HUES48 (cell line): ENCODE results near the gene LTB.

ENCODE experiments used
- H3K27ac ChIP-seq: one replicate; pipeline ENCODE4 v1.7.0; 2013; ENCODE audit warnings: low read depth, low read length, inconsistent platforms
- H3K27me3 ChIP-seq: 2 replicates; pipeline ENCODE4 v1.6.1; 2013; ENCODE audit warnings: mild to moderate bottlenecking, low read length; ENCODE audit not compliant: control insufficient read depth, insufficient read depth
- H3K36me3 ChIP-seq: 2 replicates; pipeline ENCODE4 v1.6.1; 2013; ENCODE audit warnings: low read length; ENCODE audit not compliant: control insufficient read depth, insufficient read depth
- H3K4me1 ChIP-seq: 2 replicates; pipeline ENCODE4 v1.6.1; 2013; ENCODE audit warnings: mild to moderate bottlenecking, low read length; ENCODE audit not compliant: control insufficient read depth, insufficient read depth
- H3K4me3 ChIP-seq: 2 replicates; pipeline ENCODE4 v1.5.1; 2013; ENCODE audit warnings: mild to moderate bottlenecking, low read depth, low read length
- H3K9ac ChIP-seq: 2 replicates; pipeline ENCODE4 v1.6.1; 2013; ENCODE audit warnings: mild to moderate bottlenecking, low read depth, low read length, moderate library complexity
- H3K9me3 ChIP-seq: 2 replicates; pipeline ENCODE4 v1.6.1; 2013; ENCODE audit warnings: low read length; ENCODE audit not compliant: control insufficient read depth, insufficient read depth

The LTB gene

DNA sequence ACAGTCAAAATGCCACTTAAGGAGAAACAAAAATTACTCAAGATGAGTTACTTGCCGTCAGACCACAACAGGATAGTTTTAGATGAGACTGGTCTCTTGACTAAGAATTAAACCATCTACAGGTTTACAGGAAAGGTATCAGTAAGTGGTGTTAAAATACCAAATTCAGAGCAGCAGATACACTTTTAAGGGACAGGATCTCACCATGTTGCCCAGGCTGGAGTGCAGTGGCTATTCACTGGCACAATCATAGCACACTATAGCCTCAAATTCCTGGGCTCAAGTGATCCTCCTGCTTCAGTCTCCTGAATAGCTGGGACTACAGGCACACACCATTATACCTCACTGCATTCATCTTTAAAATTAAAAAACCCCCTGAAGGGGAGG lies 48.8 kb downstream of the LTB start:
- Histone ChIP-seq H3K27me3 (no peaks in the 10 kb centered on the region), H3K9me3 (no peaks in the 10 kb centered on the region), H3K4me1 (no peaks in the 10 kb centered on the region), H3K4me3 (no peak overlapping the region), H3K27ac (no peak overlapping the region), H3K9ac (no peak overlapping the region), H3K36me3 (peaks cover 91% of the 10 kb centered on the region)

DNA sequence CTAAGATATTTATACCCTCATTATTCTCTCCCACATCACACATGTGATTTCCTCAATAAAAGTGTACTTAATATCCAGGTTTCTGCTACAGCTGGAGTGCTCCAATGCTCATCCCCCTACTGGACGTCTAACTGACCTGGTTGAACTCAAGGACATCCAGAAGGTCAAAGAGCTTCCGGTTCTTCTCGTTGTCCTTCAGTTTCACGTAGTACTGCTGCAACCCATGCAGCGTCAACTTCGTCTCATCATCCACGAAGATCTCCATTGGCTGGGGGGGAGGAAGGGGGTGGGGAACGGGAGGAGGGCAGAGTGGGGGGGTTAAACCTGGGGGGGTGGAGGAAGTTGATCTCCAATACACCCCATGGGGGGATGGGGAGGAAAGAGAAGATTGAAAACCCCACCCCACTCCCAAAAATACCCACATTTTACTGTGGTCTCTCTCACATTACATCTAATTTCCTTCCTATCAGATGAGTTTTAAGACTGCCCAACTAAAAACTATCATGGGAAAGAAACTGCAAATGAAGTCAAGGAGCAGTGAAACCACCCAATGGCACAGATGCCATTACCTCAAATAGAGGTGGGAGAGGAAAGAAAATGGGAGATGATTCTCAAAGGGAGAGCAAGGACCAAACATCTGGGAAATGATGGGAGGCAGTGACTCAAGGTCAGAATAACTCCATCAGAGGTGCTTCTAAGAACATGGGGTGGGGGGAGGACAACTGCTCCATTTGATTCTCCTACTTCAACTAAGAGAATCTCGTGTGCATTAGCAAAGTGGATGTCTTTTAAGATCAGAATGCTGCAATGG lies 49.4 kb downstream of the LTB start:
- Histone ChIP-seq H3K9me3 (no peaks in the 10 kb centered on the region), H3K27me3 (no peaks in the 10 kb centered on the region), H3K36me3 (peaks cover 85% of the 10 kb centered on the region), H3K9ac (no peak overlapping the region), H3K27ac (no peak overlapping the region), H3K4me3 (no peak overlapping the region), H3K4me1 (no peaks in the 10 kb centered on the region)

DNA sequence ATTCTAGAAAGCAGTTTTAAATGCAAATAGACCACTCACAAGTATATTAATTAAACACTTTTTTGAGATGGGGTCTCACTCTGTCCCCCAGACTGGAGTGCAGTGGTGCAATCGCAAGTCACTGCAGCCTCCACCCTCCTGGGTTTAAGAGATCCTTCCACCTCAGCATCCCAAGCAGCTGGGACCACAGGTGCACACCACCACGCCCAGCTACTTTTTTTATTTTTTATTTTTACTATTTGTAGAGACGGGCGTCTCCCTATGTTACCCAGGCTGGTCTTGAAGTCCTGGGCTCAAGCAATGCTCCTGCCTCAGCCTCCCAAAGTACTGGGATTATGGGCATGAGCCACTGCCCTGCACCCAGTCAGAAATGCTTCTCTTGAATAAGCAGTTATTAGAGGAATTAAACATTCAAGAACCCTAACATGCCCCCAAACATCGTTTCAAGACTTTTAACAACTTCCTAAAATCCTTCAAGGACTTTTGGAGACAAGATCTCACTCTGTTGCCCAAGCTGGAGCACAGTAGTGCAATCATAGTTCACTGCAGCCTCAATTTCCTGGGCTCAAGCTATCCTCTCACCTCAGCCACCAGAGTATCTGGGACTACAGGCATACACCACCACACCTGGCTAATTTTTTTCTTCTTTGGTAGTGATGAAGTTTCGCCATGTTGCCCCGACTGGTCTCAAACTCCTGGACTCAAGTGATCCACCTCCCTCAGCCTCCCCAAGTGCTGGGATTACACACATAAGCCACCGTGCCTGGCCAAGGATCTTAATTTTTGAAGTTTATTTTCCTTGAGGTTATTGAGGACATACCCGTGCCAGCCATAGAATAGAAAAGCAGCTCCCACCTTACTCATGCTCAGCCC lies 50.2 kb downstream of the LTB start:
- Histone ChIP-seq H3K9ac (no peak overlapping the region), H3K27me3 (no peaks in the 10 kb centered on the region), H3K4me1 (no peaks in the 10 kb centered on the region), H3K27ac (no peak overlapping the region), H3K36me3 (peaks cover 77% of the 10 kb centered on the region), H3K9me3 (no peaks in the 10 kb centered on the region), H3K4me3 (no peak overlapping the region)

DNA sequence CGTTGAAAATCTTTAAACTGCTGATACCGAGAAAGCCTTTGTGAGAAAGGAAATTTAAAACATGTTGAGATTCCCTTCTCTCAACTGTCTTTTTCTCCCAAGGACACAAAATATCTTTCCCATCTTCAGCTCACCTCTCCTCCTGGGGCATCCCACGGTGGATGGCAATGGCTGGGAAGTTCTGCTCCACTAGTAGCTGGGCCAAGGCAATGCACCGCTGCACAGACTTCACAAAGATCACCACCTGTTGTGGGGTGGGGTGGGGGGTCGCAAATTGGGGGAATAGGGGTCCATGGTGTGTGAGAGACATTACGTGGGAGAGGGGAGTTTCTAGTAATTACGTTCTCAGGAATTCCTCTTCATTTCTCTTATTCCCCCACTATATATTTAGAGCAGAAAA lies 51.1 kb downstream of the LTB start:
- no peaks in the 10 kb centered on the region for H3K27me3 ChIP-seq
- no peak overlapping the region for H3K4me3 ChIP-seq
- no peak overlapping the region for H3K9ac ChIP-seq
- H3K36me3 ChIP-seq = peaks cover 68% of the 10 kb centered on the region
- H3K27ac ChIP-seq = no peak overlapping the region
- H3K4me1 ChIP-seq = no peaks in the 10 kb centered on the region
- H3K9me3 ChIP-seq = no peaks in the 10 kb centered on the region

DNA sequence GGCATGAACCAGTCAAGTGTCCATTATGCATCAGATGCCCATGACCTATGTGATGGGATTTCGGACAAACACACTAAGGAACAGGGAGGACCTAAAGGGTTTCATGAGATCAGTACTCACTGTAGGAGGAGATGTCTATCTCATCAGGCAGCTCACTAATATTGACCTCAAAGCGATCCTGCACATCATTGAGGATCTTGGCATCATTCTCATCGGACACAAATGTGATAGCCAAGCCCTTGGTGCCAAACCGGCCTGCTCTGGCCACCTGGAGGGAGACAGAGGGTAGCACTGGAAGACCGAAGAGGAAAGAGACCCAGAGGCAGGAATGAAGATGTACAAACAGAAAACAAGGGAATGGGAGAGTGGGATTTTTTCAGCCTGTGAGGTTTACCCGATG lies 51.6 kb downstream of the LTB start:
- H3K36me3 ChIP-seq = peaks cover 63% of the 10 kb centered on the region
- H3K27ac ChIP-seq = no peak overlapping the region
- no peaks in the 10 kb centered on the region for H3K4me1 ChIP-seq
- H3K27me3 ChIP-seq = no peaks in the 10 kb centered on the region
- no peaks in the 10 kb centered on the region for H3K9me3 ChIP-seq
- no peak overlapping the region for H3K9ac ChIP-seq
- no peak overlapping the region for H3K4me3 ChIP-seq
